A549 (cell line): ENCODE data around the gene UQCR11. TPM values are rescaled to one million over a fixed set of nuclear protein-coding genes. Genes with fewer than 3 reads are reported as not detected.
A peak's percentile ranks its signal among the peaks of the same experiment; 100 is the strongest.

Experiments
- ATAC-seq, 2 experiments: fragments of 200-7000 bp in 1 of 2; fragments of >200 bp in 1 of 2; cut with Nextera tagmentation in 1 of 2; cut with Tn5 transposase in 1 of 2; 3 replicates each; pipeline versions ENCODE4 v1.8.0 to v1.9.1; 2018 to 2020; ENCODE audit warnings: mild to moderate bottlenecking in 1 of 2, moderate library complexity in 1 of 2
- CTCF ChIA-PET: fragments of 300-600 bp; sonication (Branson Sonifier 250); formaldehyde crosslinking; extraction: SDS; loops from one replicate; lab custom pipeline; 2021; ENCODE audit warnings: antibody characterized with exemption, inconsistent platforms; lab: Yijun Ruan, JAX
- POLR2A ChIA-PET: fragments of 350-600 bp; formaldehyde crosslinking; extraction: SDS; loops from one replicate; lab custom pipeline; 2021; ENCODE audit warnings: antibody characterized with exemption, inconsistent platforms; lab: Yijun Ruan, JAX
- DNase-seq, 2 experiments: peaks; one replicate each; pipeline versions ENCODE4 v3.0.0 to v3.0.0-alpha.2; 2011 to 2016; ENCODE audit warnings: low read depth in 1 of 2, low spot score in 1 of 2
- FAIRE-seq: peaks from 2 replicates; lab custom pipeline; 2011; peaks lifted over from hg19 to GRCh38; lab: Jason Lieb, UNC
- H3K27ac ChIP-seq, 2 experiments: fragments of >200 bp; sonication (Bioruptor Twin); formaldehyde crosslinking; 3 replicates each; pipeline ENCODE4 v1.5.1; 2016 to 2017
- H3K4me1 ChIP-seq: fragments of >200 bp; sonication (Bioruptor Twin); formaldehyde crosslinking; 3 replicates; pipeline ENCODE4 v1.6.1; 2016
- H3K4me2 ChIP-seq: fragments of >200 bp; sonication (Bioruptor Twin); formaldehyde crosslinking; 3 replicates; pipeline ENCODE4 v1.6.1; 2016
- H3K4me3 ChIP-seq: fragments of >200 bp; sonication (Bioruptor Twin); formaldehyde crosslinking; 3 replicates; pipeline ENCODE4 v1.5.1; 2016
- H3K9me3 ChIP-seq: fragments of >200 bp; sonication (Bioruptor Twin); formaldehyde crosslinking; 3 replicates; pipeline ENCODE4 v1.6.1; 2016
- BHLHE40 ChIP-seq: IDR thresholded peaks from 2 replicates; pipeline ENCODE4 v1.6.1; 2012; ENCODE audit warnings: low read depth, low read length, inconsistent platforms
- EHF ChIP-seq: fragments of 250-450 bp; sonication (Bioruptor Pico); IDR thresholded peaks from 2 replicates; pipeline ENCODE4 v1.5.0; 2020; ENCODE audit warnings: mild to moderate bottlenecking
- EP300 ChIP-seq, 2 experiments: fragments of >200 bp; sonication (Bioruptor Twin); formaldehyde crosslinking; IDR thresholded peaks; 2 replicates in 1 of 2; 3 replicates in 1 of 2; pipeline ENCODE4 v1.6.1; 2016 to 2017
- ESRRA ChIP-seq: fragments of 150-350 bp; IDR thresholded peaks from 2 replicates; pipeline ENCODE4 v1.6.1; 2014; ENCODE audit warnings: mild to moderate bottlenecking, low read length, borderline replicate concordance
- GATA3 ChIP-seq: IDR thresholded peaks from 2 replicates; pipeline ENCODE4 v1.6.1; 2012; ENCODE audit warnings: borderline replicate concordance
- HDAC2 ChIP-seq: fragments of 200-600 bp; sonication (generic); IDR thresholded peaks from 2 replicates; pipeline ENCODE4 v1.6.1; 2016
- HES2 ChIP-seq: fragments of >200 bp; sonication (Bioruptor Twin); formaldehyde crosslinking; IDR thresholded peaks from 2 replicates; pipeline ENCODE4 v1.6.1; 2016
- HOXA7 ChIP-seq: fragments of 250-450 bp; sonication (Bioruptor Pico); IDR thresholded peaks from 2 replicates; pipeline ENCODE4 v1.5.0; 2020; ENCODE audit warnings: mild to moderate bottlenecking, moderate library complexity
- HOXB13 ChIP-seq: fragments of 250-450 bp; sonication (Bioruptor Pico); IDR thresholded peaks from 2 replicates; pipeline ENCODE4 v1.5.0; 2020; ENCODE audit warnings: low read depth, mild to moderate bottlenecking, moderate library complexity
- HOXB5 ChIP-seq: fragments of 250-450 bp; sonication (Bioruptor Pico); IDR thresholded peaks from 2 replicates; pipeline ENCODE4 v1.5.0; 2020; ENCODE audit warnings: mild to moderate bottlenecking, moderate library complexity
- JUNB ChIP-seq: fragments of >200 bp; sonication (Bioruptor Twin); formaldehyde crosslinking; IDR thresholded peaks from 2 replicates; pipeline ENCODE4 v1.6.1; 2016
- MAFK ChIP-seq: fragments of 450-650 bp; IDR thresholded peaks from 2 replicates; pipeline ENCODE4 v1.6.1; 2014; ENCODE audit not compliant: partially characterized antibody
- MAZ ChIP-seq: fragments of 150-350 bp; IDR thresholded peaks from 2 replicates; pipeline ENCODE4 v1.6.1; 2014; ENCODE audit warnings: antibody characterized with exemption, low read depth, low read length, borderline replicate concordance
- MYC ChIP-seq: IDR thresholded peaks from 2 replicates; pipeline ENCODE4 v1.6.1; 2012; ENCODE audit warnings: mild to moderate bottlenecking, inconsistent platforms, low read length, improper control_type of control experiment, borderline replicate concordance
- NPAS2 ChIP-seq: fragments of 250-450 bp; sonication (Bioruptor Pico); IDR thresholded peaks from 2 replicates; pipeline ENCODE4 v1.8.0; 2022; ENCODE audit warnings: mild to moderate bottlenecking, moderate library complexity, borderline replicate concordance
- RAD21 ChIP-seq, 2 experiments: fragments of >200 bp in 1 of 2; sonication (Bioruptor Twin) in 1 of 2; formaldehyde crosslinking in 1 of 2; IDR thresholded peaks in 1 of 2; conservative IDR thresholded peaks in 1 of 2; 2 replicates in 1 of 2; 3 replicates in 1 of 2; pipeline ENCODE4 v1.6.1; 2012 to 2018; ENCODE audit warnings: inconsistent platforms in 1 of 2
- RARB ChIP-seq: fragments of 250-450 bp; sonication (Bioruptor Pico); IDR thresholded peaks from 2 replicates; pipeline ENCODE4 v1.8.0; 2021; ENCODE audit warnings: mild to moderate bottlenecking, moderate library complexity
- RFX5 ChIP-seq: fragments of 450-650 bp; IDR thresholded peaks from 2 replicates; pipeline ENCODE4 v1.7.1; 2014; ENCODE audit warnings: antibody characterized with exemption, mild to moderate bottlenecking, moderate library complexity
- RNF2 ChIP-seq: fragments of 200-600 bp; sonication (generic); IDR thresholded peaks from 2 replicates; pipeline ENCODE4 v1.6.1; 2016; ENCODE audit warnings: low read depth, mild to moderate bottlenecking, antibody characterized with exemption, moderate library complexity, borderline replicate concordance
- SMC3 ChIP-seq: fragments of >200 bp; sonication (Bioruptor Twin); formaldehyde crosslinking; IDR thresholded peaks from 3 replicates; pipeline ENCODE4 v1.6.1; 2018; ENCODE audit warnings: inconsistent platforms
- ZC3H11A ChIP-seq: fragments of 450-650 bp; IDR thresholded peaks from 2 replicates; pipeline ENCODE4 v1.6.1; 2014; ENCODE audit warnings: antibody characterized with exemption, mild to moderate bottlenecking
- ZNF302 ChIP-seq: fragments of 250-450 bp; sonication (Bioruptor Pico); IDR thresholded peaks from 2 replicates; pipeline ENCODE4 v1.9.0; 2021; ENCODE audit warnings: inconsistent platforms, mild to moderate bottlenecking, moderate library complexity
- WGBS: methylation state at CpG from one replicate; pipeline ENCODE4 v1.1.6; 2017; ENCODE audit errors: missing lambda C conversion rate; 5-methylcytosine and 5-hydroxymethylcytosine counted together
- polyA plus RNA-seq, 4 experiments: library from polyadenylated mRNA; depleted of rRNA in 3 of 4; stranded (reverse); fragments of >200 nt; fragmentation: RNase III in 1 of 4; extraction: RNeasy Plus Mini Kit Qiagen cat#74134 plus additional on column Dnase treatment in 1 of 4; gene quantifications; 2 replicates in 3 of 4; 3 replicates in 1 of 4; pipeline ENCODE4 v1.2.3, GENCODE V29; 2011 to 2017
- TF ChIP-seq, protein P1 (sequence below): fragments of >200 bp; sonication (Bioruptor Twin); formaldehyde crosslinking; IDR thresholded peaks from 3 replicates; pipeline ENCODE4 v1.5.1; 2016

Gene UQCR11
- polyA plus RNA-seq, 2 of the 4 experiments (the other 2 are of a cell fraction), result 111 to 152 TPM

GRCh38 chr19:1627194-1627593 is 21.9 kb upstream of the UQCR11 start:
- WGBS, result 95% methylated on average over 4 of the region's 17 CpGs
- CTCF ChIA-PET, result no interaction called here
- ATAC-seq (no peak), DNase-seq (no peak), FAIRE-seq (no peak)
- Histone ChIP-seq H3K4me2 (no peak overlapping the region), H3K4me3 (no peak overlapping the region), H3K27ac (no peak overlapping the region), H3K9me3 (no peaks in the 10 kb centered on the region), H3K4me1 (no peaks in the 10 kb centered on the region)
- TF ChIP-seq HDAC2 (no peak), BHLHE40 (no peak), EP300 (IDR thresholded peaks at IDR 0.05) (no peak), HOXA7 (no peak), RAD21 (conservative IDR thresholded peaks at IDR 0.05 in 1 of 2, IDR thresholded peaks at IDR 0.05 in 1 of 2) (no peak), EHF (no peak), RFX5 (no peak), RNF2 (no peak), GATA3 (no peak)
- POLR2A ChIA-PET, result interaction anchor here (0.6 kb wide), 1 partner anchor 22 kb away, joined by 4 read pairs; the partner anchor contains the start of gene UQCR11

GRCh38 chr19:1626417-1627010 is 21.3 kb upstream of the UQCR11 start:
- CTCF ChIA-PET, result interaction anchor here (0.7 to 0.8 kb wide), 2 partner anchors 21 to 187 kb away, joined by 3 read pairs; no protein-coding TSS in a partner anchor

DNA sequence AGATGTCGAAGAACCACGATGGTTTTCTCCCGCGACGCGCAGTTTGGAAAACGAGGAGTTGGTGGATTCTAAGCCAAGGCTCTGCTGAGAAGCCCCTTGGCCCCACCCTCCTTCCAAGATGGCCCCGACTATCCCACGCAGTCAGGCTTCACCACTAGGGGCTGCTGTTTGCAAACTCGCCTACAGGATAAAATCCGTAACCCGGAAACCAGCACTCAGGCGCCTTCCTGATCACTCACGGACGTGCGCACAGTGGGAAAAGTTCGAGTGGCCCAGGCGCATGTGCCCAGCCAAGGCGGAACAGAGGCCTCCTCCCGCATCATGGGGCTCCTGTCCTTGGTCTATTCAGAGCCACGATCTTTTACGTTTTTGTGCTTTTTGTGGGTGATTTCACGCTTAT is 19.2 kb upstream of the UQCR11 start:
- no peak overlapping the region for H3K27ac ChIP-seq
- no peaks in the 10 kb centered on the region for H3K9me3 ChIP-seq
- ATAC-seq (peak; percentile 70 to 84; a peak in 5 of 6 replicates), FAIRE-seq (no peak), DNase-seq (peak; percentile 61 to 64)
- WGBS, result 78% methylated on average over 23 of the region's 23 CpGs
- no peak for TF ChIP-seq MAZ
- TF ChIP-seq RAD21 (conservative IDR thresholded peaks at IDR 0.05 in 1 of 2, IDR thresholded peaks at IDR 0.05 in 1 of 2), result peak; percentile 17 to 44; a peak in 2 of 5 replicates
- TF ChIP-seq, protein P1, sequence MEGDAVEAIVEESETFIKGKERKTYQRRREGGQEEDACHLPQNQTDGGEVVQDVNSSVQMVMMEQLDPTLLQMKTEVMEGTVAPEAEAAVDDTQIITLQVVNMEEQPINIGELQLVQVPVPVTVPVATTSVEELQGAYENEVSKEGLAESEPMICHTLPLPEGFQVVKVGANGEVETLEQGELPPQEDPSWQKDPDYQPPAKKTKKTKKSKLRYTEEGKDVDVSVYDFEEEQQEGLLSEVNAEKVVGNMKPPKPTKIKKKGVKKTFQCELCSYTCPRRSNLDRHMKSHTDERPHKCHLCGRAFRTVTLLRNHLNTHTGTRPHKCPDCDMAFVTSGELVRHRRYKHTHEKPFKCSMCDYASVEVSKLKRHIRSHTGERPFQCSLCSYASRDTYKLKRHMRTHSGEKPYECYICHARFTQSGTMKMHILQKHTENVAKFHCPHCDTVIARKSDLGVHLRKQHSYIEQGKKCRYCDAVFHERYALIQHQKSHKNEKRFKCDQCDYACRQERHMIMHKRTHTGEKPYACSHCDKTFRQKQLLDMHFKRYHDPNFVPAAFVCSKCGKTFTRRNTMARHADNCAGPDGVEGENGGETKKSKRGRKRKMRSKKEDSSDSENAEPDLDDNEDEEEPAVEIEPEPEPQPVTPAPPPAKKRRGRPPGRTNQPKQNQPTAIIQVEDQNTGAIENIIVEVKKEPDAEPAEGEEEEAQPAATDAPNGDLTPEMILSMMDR, result peak; percentile 39
- ChIA-PET CTCF (interaction anchor here (0.9 to 1.7 kb wide), 4 partner anchors 10 to 48 kb away, joined by 3 to 7 read pairs (median 4); no protein-coding TSS in a partner anchor), POLR2A (no interaction called here)
- no peak overlapping the region for H3K4me2 ChIP-seq
- H3K4me1 ChIP-seq, result no peaks in the 10 kb centered on the region
- H3K4me3 ChIP-seq, result no peak overlapping the region

More at GRCh38 chr19:1626417-1627010, 21.3 kb upstream of the UQCR11 start:
- no peak for TF ChIP-seq HOXB5 (CRISPR knock-in tag)
- TF ChIP-seq RARB (CRISPR knock-in tag), result no peak
- TF ChIP-seq MYC, result no peak
- TF ChIP-seq ESRRA, result no peak
- TF ChIP-seq EHF, result no peak
- no peak for TF ChIP-seq MAFK
- TF ChIP-seq ZNF302, result no peak
- no peak for TF ChIP-seq RFX5
- TF ChIP-seq NPAS2, result no peak
- no peak for TF ChIP-seq JUNB
- no peak for TF ChIP-seq MAZ
- TF ChIP-seq EP300 (IDR thresholded peaks at IDR 0.05), result no peak
- no peak for TF ChIP-seq HOXB13 (CRISPR knock-in tag)
- TF ChIP-seq ZC3H11A, result no peak
- TF ChIP-seq SMC3, result no peak
- TF ChIP-seq HES2, result no peak
- Histone ChIP-seq H3K27ac (no peak overlapping the region), H3K9me3 (no peaks in the 10 kb centered on the region), H3K4me2 (no peak overlapping the region), H3K4me3 (no peak overlapping the region), H3K4me1 (no peaks in the 10 kb centered on the region)
- DNase-seq, result no peak
- no peak for ATAC-seq
- POLR2A ChIA-PET, result no interaction called here
- FAIRE-seq, result no peak
- 79% methylated on average over 6 of the region's 32 CpGs for WGBS
